GM19372 (cell line): ENCODE results near the gene CDC42SE2.
"Not testable (repeated sequence)": the region's sequence is repeated elsewhere in the genome, so short reads cannot be mapped to it uniquely, and the experiment has no call there.

Experiments
- ATAC-seq: cut with Tn5 transposase; IDR thresholded peaks from one replicate; pipeline ENCODE4 v1.9.1; 2021; ENCODE audit warnings: mild to moderate bottlenecking, low read depth, moderate library complexity; ENCODE audit not compliant: unreplicated experiment

CDC42SE2 gene

GRCh38 chr5:131276072-131276471, 12.2 kb downstream of the CDC42SE2 start:
- ATAC-seq: no peak

GRCh38 chr5:131277447-131277846, 13.6 kb downstream of the CDC42SE2 start:
- ATAC-seq: no peak

- no peak for ATAC-seq
Observed at GRCh38 chr5:131277875-131278740, 14.3 kb downstream of the CDC42SE2 start.

GRCh38 chr5:131278741-131279124, 14.9 kb downstream of the CDC42SE2 start:
- not testable (repeated sequence) for ATAC-seq

GRCh38 chr5:131279204-131279603, 15.4 kb downstream of the CDC42SE2 start:
- no peak for ATAC-seq

- no peak for ATAC-seq
Observed at GRCh38 chr5:131280417-131280816, 16.6 kb downstream of the CDC42SE2 start.

GRCh38 chr5:131281133-131281867, 17.4 kb downstream of the CDC42SE2 start:
- peak; percentile 44 for ATAC-seq

- ATAC-seq: no peak
Observed at GRCh38 chr5:131281868-131282234, 18.0 kb downstream of the CDC42SE2 start.

GRCh38 chr5:131282235-131282634, 18.4 kb downstream of the CDC42SE2 start:
- no peak for ATAC-seq

- no peak for ATAC-seq
Observed at GRCh38 chr5:131285703-131286399, 22.0 kb downstream of the CDC42SE2 start.

GRCh38 chr5:131286400-131286715, 22.5 kb downstream of the CDC42SE2 start:
- ATAC-seq: no peak

GRCh38 chr5:131288328-131288727, 24.5 kb downstream of the CDC42SE2 start:
- no peak for ATAC-seq

- no peak for ATAC-seq
Observed at GRCh38 chr5:131289738-131290137, 25.9 kb downstream of the CDC42SE2 start.

- ATAC-seq: no peak
Observed at GRCh38 chr5:131296213-131296672, 32.4 kb downstream of the CDC42SE2 start.

GRCh38 chr5:131297886-131298285, 34.0 kb downstream of the CDC42SE2 start:
- ATAC-seq: no peak

- ATAC-seq: no peak
Observed at GRCh38 chr5:131299465-131299864, 35.6 kb downstream of the CDC42SE2 start.

- ATAC-seq: no peak
Observed at GRCh38 chr5:131302506-131302905, 38.7 kb downstream of the CDC42SE2 start.

GRCh38 chr5:131303537-131303936, 39.7 kb downstream of the CDC42SE2 start:
- ATAC-seq: no peak

GRCh38 chr5:131304414-131304813, 40.6 kb downstream of the CDC42SE2 start:
- ATAC-seq: no peak

GRCh38 chr5:131305138-131305689, 41.4 kb downstream of the CDC42SE2 start:
- ATAC-seq: no peak

- ATAC-seq: no peak
Observed at GRCh38 chr5:131305906-131306305, 42.1 kb downstream of the CDC42SE2 start.
